ENCODE measurements around the gene ATCAY.
A peak's percentile ranks its signal among the peaks of the same experiment; 100 is the strongest.
"Not testable (repeated sequence)": the region's sequence is repeated elsewhere in the genome, so short reads cannot be mapped to it uniquely, and the experiment has no call there.

ATCAY gene

DNA sequence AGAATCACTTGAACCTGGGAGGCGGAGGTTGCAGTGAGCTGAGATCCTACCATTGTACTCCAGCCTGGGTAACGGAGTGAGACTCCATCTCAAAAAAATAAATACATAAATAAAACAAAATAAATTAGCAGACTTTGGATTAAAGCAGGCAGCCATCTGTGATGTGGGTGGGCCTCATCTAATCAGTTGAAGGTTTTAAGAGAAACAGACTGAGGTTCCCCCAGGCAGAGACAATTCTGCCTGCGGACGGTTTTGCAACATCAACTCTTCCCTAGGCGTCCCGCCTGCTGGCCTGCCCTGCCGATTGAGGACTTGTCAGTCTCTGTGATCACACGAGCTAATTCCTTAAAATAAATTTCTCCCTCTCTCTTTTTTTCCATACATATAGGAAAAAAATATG is 23.7 kb downstream of the ATCAY start:
- no peak for DNase-seq

GRCh38 chr19:3907626-3908265 is 27.3 kb downstream of the ATCAY start:
- no peak for DNase-seq

DNA sequence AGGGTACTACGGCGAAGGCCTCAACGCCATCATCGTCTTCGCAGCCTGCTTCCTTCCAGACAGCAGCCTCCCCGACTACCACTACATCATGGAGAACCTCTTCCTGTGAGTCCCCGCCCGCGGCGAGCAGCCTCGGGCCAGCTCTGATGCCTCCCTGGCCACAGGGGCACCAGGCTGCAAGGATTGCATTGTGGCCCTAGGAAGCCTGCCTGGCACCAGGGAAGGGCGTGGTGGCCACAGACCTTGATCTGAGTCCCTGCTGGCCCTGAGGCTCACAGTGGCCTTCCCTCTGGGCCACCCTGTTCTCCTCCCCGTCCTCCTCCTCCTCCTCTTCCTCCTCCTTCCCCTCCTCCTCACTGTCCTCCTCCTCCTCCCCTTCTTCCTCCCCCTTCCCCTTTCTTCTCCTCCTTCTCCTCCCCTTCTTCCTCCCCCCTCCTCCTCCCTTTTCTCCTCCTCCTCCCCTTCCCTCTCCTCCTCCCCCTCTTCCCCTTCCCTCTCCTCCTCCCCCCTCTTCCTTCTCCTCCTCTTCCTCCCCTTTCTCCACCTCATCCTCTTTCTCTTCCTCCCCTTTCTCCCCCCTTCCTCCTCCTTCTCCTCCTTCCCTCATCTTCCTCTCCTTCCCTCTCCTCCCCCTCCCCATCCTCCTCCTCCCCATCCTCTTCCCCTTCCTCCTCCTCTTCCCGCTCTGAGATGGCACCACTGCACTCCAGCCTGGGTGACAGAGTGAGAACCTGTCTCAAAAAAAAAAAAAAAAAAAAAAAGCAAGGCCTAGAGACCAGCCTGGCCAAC is 28.0 kb downstream of the ATCAY start:
- DNase-seq, result no peak

DNA sequence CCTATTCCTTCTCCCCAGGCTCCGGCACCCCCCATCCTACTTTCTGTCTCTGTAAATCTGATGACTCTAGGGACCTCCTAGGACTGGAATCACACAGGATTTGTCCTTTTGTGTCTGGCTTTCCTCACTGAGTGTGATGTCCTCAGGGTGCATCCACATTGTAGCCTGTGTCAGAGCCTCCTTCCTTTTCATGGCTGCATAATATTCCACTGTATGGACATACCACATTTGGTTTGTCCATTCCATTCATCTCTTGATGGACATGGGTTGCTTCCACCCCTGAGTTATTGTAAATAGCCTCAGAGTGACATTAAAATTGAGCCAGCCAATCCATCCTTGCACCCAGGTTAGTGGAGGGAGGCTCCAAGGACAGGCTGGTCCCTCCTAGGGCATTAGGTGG is 29.6 kb downstream of the ATCAY start:
- no peak for DNase-seq

GRCh38 chr19:3914199-3914598 is 33.7 kb downstream of the ATCAY start:
- no peak for DNase-seq

DNA sequence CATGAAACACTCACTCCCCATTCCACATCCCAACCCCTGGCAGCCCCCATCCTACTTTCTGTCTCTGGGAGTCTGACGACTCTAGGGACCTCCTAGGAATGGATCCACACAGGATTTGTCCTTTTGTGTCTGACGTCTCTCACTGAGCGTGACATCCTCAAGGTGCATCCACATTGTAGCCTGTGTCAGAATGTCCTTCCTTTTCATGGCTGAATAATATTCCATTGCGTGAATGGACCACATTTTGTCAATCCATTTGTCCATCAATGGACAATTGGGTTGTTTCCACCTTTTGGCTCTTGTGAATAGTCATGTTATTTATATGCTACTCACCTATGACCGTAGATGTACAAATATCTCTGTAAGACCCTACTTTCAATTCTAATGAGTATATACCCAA is 35.5 kb downstream of the ATCAY start:
- no peak for DNase-seq

DNA sequence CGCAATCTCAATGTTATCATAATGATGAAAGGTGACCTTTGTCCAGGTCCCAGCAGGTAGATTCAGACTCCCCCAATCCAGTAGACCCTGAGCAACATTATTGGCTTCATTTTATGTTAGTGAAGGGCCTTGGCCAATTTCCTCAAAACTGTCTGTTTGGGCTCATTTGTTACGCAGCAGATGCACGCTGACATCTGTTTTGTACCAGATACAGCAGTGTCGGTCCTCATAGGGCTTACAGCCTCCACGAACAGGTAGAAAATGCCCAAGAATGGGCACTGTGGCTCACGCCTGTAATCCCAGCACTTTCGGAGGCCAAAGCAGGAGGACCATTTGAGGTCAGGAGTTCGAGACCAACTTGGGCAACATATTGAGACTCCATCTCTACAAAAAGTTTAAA is 39.3 kb downstream of the ATCAY start:
- no peak for DNase-seq

- no peak for DNase-seq
Measured at GRCh38 chr19:3923096-3923758, 42.7 kb downstream of the ATCAY start.

DNA sequence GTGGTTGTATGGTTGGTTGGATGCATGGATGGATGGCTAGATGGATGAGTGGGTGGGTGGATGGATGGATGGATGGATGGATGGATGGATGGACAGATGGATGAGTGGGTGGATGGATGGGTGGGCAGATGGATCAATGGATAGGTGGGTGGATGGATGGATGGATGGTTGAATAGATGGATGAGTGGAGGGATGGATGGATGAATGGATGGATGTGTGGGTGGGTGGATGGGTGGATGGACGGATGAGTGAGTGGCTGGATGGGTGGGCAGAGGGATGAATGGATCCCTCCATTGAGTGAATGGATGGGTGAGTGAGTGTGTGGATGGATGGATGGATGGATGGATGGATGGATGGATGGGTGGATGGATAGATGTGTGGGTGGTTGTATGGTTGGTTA is 43.4 kb downstream of the ATCAY start:
- DNase-seq, result no peak

GRCh38 chr19:3931041-3931440 is 50.6 kb downstream of the ATCAY start:
- no peak for DNase-seq

GRCh38 chr19:3932931-3933810 is 52.7 kb downstream of the ATCAY start, which contains the start of gene NMRK2:
TSS of gene NMRK2 (plus strand) at chr19:3933069. CDS start at chr19:3933672, 603 bp downstream.
- DNase-seq, result no peak

- no peak for DNase-seq
Measured at GRCh38 chr19:3936506-3937442, 56.3 kb downstream of the ATCAY start.

- not testable (repeated sequence) for DNase-seq
Measured at GRCh38 chr19:3938300-3938950, 57.9 kb downstream of the ATCAY start.

GRCh38 chr19:3942790-3943409 is 62.4 kb downstream of the ATCAY start:
- no peak for DNase-seq

DNA sequence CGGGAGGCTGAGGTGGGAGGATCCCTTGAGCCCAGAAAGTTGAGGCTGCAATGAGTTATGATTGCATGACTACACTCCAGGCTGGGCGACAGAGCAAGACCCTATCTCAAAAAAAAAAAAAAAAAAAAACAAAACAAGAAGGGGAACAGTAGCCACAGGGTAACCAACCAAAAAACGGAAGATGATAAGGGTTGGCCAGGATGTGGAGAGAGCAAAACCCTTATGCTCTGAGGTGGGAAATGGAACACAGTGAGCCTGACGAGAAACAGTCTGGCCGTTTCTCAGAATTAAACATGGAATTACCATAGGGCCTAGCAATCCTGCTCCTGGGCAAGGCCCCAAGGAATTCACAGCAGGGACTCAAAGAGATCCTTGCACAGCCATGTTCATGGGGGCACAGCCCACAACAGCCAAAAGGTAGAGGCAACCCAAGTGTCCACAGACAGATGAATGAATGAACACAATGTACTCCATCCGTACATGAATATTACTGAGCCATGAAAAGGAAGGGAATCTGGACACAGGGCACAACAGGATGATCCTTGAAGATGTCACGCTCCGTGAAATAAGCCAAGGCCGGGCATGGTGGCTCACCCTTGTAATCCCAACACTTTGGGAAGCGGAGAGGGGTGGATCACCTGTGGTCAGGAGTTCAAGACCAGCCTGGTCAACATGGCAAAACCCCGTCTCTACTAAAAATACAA is 63.7 kb downstream of the ATCAY start:
- no peak for DNase-seq

DNA sequence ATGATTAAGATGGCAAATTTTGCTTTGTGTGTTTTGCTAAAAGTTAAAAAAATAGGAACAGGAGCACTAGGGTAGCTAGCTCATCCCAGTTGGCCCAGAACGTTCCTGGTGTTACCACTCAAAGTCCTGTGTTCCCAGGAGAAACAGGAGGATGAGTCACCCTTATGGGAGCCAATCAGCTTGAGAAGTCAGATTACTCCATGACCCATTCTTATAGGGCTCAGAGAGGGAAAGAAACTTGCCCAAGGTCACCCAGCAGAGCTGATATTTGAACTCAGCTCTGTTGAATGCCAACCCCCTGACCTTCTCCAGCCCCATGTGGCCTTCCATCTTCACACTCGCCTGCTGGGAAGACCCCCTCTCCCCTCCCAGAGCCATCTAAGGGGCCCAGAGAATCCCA is 65.4 kb downstream of the ATCAY start:
- DNase-seq, result peak; percentile 31

DNA sequence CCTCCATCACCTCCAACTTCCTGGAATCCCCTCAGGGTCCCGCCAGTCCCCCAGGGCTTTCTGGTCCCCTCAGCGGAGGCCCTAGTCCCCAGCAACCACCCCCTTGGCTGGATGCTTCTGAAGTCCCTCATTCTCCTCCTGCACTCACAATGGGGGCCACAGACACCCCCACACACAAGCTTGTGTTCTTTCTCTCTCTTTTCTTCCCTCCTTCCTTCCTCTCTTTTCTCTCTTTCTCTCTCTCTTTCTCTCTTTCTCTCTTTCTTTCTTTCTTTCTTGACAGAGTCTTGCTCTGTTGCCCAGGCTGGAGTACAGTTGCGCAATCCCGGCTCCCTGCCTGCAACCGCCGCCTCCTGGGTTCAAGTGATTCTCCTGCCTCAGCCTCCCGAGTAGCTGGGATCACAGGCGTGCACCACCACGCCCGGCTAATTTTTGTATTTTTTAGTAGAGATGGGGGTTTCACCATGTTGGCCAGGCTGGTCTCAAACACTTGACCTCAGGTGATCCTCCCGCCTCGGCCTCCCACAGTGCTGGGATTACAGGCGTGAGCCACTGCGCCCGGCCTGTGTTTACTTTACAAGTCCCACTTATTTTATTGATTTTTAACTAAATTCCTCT is 66.9 kb downstream of the ATCAY start:
- not testable (repeated sequence) for DNase-seq

DNA sequence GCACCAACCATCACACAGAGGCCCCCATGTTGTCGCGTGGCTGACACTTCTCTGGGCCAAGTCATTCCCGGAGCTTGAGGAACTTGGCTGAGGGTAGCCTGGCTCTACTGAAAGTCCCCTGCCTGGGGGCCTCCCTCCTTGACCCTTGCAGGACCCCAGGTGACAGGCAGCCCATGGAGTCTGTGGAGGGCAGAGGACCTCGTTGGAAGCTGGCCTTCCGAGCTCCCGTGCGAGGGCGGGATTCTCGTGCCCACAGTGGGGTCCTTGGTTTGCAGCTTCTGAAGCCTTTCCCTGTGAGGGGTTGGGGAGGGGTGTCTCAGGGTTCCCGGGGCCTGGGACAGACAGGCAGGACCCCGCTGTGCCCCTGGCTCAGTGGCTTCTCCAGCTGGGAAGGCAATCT is 68.8 kb downstream of the ATCAY start:
- no peak for DNase-seq

DNA sequence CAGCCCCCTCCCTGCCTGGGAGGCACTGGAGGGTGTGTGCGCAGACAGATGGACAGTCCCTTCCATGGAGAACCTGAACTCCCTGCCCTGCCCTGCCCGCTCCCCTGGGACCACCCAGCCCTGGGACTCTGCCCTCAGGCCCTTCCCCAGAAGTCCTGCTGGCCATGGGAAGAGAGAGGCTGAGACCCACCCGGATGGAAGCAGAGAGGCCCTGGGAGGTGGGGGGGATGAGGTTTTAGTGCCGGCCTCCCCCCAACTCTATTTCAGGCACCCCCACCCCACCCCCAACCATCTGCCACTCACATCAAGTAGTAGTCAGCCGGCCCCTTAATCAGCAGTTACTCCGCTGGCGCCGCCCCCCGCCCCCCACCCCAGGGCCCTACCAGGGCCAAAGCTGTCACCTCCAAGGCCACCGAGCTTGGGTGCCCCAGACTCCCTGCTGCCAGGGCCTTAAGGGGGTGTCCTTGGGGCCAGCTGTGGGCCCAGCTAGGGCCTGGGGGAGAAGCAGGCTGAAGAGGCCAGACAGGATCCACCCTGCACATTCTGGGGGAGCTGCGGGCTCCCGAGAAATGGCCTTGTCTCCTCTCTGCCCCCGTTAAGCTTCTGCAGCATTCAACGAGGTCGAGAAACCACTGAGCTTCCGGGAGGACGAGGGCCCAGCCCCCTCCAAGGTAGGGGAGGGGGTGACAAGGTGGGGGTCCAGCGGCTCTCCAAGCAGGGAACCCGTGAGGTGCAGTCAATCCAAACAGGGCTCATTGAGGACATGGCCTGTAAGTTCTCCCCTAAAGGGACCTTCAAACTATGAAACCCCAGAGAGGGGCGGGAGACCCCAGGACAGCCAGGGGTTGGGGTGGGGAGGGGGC is 69.7 kb downstream of the ATCAY start:
- no peak for DNase-seq

All from fibroblast of skin of right biceps (primary cell).